Activated CD8-positive, alpha-beta T cell treated with anti-CD3 and anti-CD28 coated beads, Interleukin-2, amount 10 ng/mL, durations not matched to agents 7 days and 5 days (primary cell): ENCODE results near the gene FAM228B. TPM values are rescaled to one million over a fixed set of nuclear protein-coding genes. Genes with fewer than 3 reads are reported as not detected.
"Not testable (repeated sequence)": the region's sequence is repeated elsewhere in the genome, so short reads cannot be mapped to it uniquely, and the experiment has no call there.

Experiments used
- ATAC-seq: fragments of 150-1000 bp; cut with Tn5 transposase; one replicate; pipeline ENCODE4 v1.10.0; 2021; ENCODE audit warnings: moderate library complexity
- CTCF ChIA-PET: fragments of 350-600 bp; sonication (Branson Sonifier 250); formaldehyde crosslinking; loops from one replicate; lab custom pipeline; 2021; ENCODE audit warnings: antibody characterized with exemption; lab: Charles Lee
- POLR2A ChIA-PET: fragments of 350-600 bp; sonication (Branson Sonifier 250); formaldehyde crosslinking; loops from one replicate; lab custom pipeline; 2021; ENCODE audit warnings: antibody characterized with exemption; lab: Charles Lee
- DNase-seq: peaks from one replicate; pipeline ENCODE4 v3.0.0-alpha.2; 2020
- H3K27ac Mint-ChIP-seq: one replicate; pipeline ENCODE4 v1.8.0; 2021; ENCODE audit warnings: mild to moderate bottlenecking, mixed read lengths
- H3K27me3 Mint-ChIP-seq: one replicate; pipeline ENCODE4 v1.8.0; 2021; ENCODE audit warnings: low read depth, mixed read lengths
- H3K36me3 Mint-ChIP-seq: one replicate; pipeline ENCODE4 v1.8.0; 2021; ENCODE audit warnings: low read depth, mixed read lengths
- H3K4me1 Mint-ChIP-seq: one replicate; pipeline ENCODE4 v1.8.0; 2021; ENCODE audit warnings: low read depth, mixed read lengths
- H3K4me3 Mint-ChIP-seq: one replicate; pipeline ENCODE4 v1.8.0; 2021; ENCODE audit warnings: mild to moderate bottlenecking, mixed read lengths
- H3K9me3 Mint-ChIP-seq: one replicate; pipeline ENCODE4 v1.8.0; 2022; ENCODE audit warnings: mixed read lengths; ENCODE audit not compliant: insufficient read depth
- total RNA-seq, 2 experiments: library from RNA; stranded (reverse); gene quantifications; one replicate each; pipeline ENCODE4 v1.2.3, GENCODE V29; 2021

The FAM228B gene
- total RNA-seq, 2 experiments from 2014 or later: 6.2 to 6.9 TPM

GRCh38 chr2:24122366-24123194, 689 bp upstream of the FAM228B start:
- Mint-ChIP-seq H3K27ac (peak overlapping the region; percentile 58), H3K27me3 (no peaks in the 10 kb centered on the region), H3K4me3 (peak overlapping the region; percentile 79), H3K36me3 (peaks cover 4% of the 10 kb centered on the region), H3K4me1 (peaks cover 14% of the 10 kb centered on the region), H3K9me3 (no peaks in the 10 kb centered on the region)
- ChIA-PET POLR2A (interaction anchor here (0.7 to 1.4 kb wide), 3 partner anchors 12 to 40 kb away, joined by 3 to 8 read pairs (median 5); partner anchors contain the start of gene TP53I3), CTCF (interaction anchor here (1.2 to 4.7 kb wide), 3 partner anchors 16 to 299 kb away, joined by 4 to 31 read pairs (median 15); partner anchors contain the start of gene TP53I3)
- ATAC-seq (no peak), DNase-seq (no peak)

DNA sequence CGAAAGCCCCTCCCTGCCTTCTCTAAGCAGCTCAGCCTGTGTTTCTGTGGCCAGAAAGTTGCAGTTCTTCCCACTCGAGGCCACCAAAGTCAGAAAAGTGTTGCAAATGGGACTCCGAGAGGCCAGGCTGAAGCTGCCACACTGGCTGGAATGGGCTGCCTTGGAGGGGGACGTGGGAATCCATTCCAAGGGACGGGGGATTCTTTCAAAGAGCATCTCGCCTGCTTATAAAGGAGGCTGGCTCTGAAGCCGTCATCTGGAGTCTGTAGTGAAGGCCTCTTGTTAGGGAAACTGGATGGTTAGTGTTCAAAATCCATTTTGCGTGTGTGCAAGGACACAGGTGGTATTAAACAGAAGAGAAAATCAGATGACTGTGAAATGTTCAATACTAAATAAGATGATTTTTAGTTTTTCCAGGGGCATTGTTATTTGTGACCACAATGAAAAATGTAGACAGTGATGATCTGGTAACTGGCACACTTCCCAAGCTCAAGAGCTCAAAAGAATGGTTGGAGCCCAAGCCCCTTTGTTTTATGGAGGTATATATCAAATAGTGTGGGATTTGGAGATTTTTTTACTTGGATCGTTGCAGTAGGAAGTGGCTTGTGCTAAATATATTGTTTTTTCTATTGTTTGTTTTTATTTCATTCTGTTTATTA, 782 bp downstream of the FAM228B start:
- Mint-ChIP-seq H3K9me3 (no peaks in the 10 kb centered on the region), H3K4me3 (peak overlapping the region; percentile 68), H3K36me3 (peaks cover 4% of the 10 kb centered on the region), H3K27ac (peak overlapping the region; percentile 66), H3K4me1 (peaks cover 16% of the 10 kb centered on the region), H3K27me3 (no peaks in the 10 kb centered on the region)
- DNase-seq (no peak), ATAC-seq (no peak)
- ChIA-PET POLR2A (interaction anchor here (0.6 to 1.2 kb wide), 2 partner anchors 40 to 94 kb away, joined by 3 to 5 read pairs; partner anchors contain the start of gene TP53I3), CTCF (interaction anchor here (4.0 to 4.7 kb wide), 2 partner anchors 40 to 300 kb away, joined by 15 to 31 read pairs; partner anchors contain the start of gene TP53I3)

DNA sequence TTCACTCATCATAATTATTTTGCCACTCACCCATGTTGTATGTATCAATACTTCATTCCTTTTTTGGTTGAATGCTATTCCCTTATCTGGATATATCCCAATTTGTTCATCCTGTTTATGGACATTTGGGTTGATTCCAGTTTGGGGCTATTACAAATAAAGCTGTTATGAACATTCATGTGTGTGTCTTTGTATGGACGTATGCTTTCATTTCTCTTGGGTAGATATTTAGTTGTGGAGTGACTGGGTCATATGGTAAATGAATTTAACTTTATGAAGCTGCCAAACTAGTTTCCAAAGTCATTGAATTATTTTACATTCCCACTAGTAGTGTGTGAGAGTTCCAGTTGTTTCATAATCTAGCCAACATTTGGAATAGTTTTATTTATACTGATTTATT, 2.7 kb downstream of the FAM228B start:
- Mint-ChIP-seq H3K36me3 (peaks cover 4% of the 10 kb centered on the region), H3K27me3 (no peaks in the 10 kb centered on the region), H3K4me3 (no peak overlapping the region), H3K9me3 (no peaks in the 10 kb centered on the region), H3K27ac (no peak overlapping the region), H3K4me1 (peaks cover 22% of the 10 kb centered on the region)
- no peak for ATAC-seq
- CTCF ChIA-PET: no interaction called here
- POLR2A ChIA-PET: no interaction called here
- no peak for DNase-seq

GRCh38 chr2:24132543-24132942, 9.3 kb downstream of the FAM228B start:
- Mint-ChIP-seq H3K27me3 (no peaks in the 10 kb centered on the region), H3K4me3 (no peak overlapping the region), H3K27ac (no peak overlapping the region), H3K9me3 (peaks cover 12% of the 10 kb centered on the region), H3K4me1 (peaks cover 8% of the 10 kb centered on the region), H3K36me3 (peaks cover 8% of the 10 kb centered on the region)
- ATAC-seq: no peak
- CTCF ChIA-PET: no interaction called here
- no peak for DNase-seq
- POLR2A ChIA-PET: no interaction called here

- H3K36me3 Mint-ChIP-seq, POLR2A ChIA-PET, H3K4me3 Mint-ChIP-seq, H3K9me3 Mint-ChIP-seq, DNase-seq, H3K27me3 Mint-ChIP-seq, CTCF ChIA-PET, H3K4me1 Mint-ChIP-seq, H3K27ac Mint-ChIP-seq, ATAC-seq: not testable (repeated sequence)
Measured at GRCh38 chr2:24140305-24140704, 17.0 kb downstream of the FAM228B start.

GRCh38 chr2:24147364-24147763, 24.1 kb downstream of the FAM228B start:
- H3K4me1 Mint-ChIP-seq: no peaks in the 10 kb centered on the region
- peaks cover 16% of the 10 kb centered on the region for H3K9me3 Mint-ChIP-seq
- no peak overlapping the region for H3K27ac Mint-ChIP-seq
- no peak overlapping the region for H3K4me3 Mint-ChIP-seq
- no peaks in the 10 kb centered on the region for H3K27me3 Mint-ChIP-seq
- POLR2A ChIA-PET: no interaction called here
- ATAC-seq: no peak
- CTCF ChIA-PET: no interaction called here
- no peak for DNase-seq
- H3K36me3 Mint-ChIP-seq: peaks cover 7% of the 10 kb centered on the region

DNA sequence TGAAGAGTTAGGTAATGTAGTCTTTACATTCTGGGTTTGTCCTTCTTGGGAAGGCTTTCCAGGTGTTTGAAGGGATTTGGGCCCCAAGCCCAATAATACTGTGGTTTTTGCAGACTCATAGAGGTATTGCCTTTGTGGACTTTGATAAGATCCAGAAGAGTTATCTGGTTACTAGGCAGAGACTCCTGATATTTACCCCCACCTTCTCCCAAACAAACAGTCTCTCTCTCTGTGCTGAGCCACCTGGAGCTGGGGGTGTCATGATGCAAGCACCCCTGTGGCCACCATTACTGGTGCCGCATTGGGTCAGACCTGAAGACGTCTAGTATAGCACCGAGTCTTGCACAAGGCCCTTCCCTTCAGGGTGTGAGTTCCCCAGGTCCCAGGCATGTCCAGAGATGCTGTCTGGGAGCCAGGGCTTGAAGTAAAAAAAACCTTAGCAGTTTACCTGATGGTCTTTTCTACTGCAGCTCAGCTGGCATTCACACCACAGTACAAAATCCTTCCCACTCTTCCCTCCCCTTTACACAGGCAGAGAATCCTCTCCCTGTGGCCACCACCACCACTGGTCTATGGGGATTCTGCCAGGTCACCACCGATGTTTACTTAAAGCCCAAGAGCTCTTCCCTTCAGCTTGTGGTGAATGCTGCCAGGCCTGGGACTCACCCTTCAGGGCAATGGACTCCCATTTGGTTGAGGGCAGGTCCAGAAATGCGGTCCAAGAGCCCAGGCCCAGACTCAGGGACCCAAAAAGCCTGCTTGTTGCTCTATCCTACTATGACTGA, 29.3 kb downstream of the FAM228B start:
- CTCF ChIA-PET: no interaction called here
- H3K27ac Mint-ChIP-seq: no peak overlapping the region
- ATAC-seq (no peak), DNase-seq (no peak)
- H3K4me1 Mint-ChIP-seq: no peaks in the 10 kb centered on the region
- no peaks in the 10 kb centered on the region for H3K27me3 Mint-ChIP-seq
- no peak overlapping the region for H3K4me3 Mint-ChIP-seq
- POLR2A ChIA-PET: no interaction called here
- peaks cover 3% of the 10 kb centered on the region for H3K36me3 Mint-ChIP-seq
- peaks cover 7% of the 10 kb centered on the region for H3K9me3 Mint-ChIP-seq

GRCh38 chr2:24153478-24153877, 30.2 kb downstream of the FAM228B start:
- Mint-ChIP-seq H3K4me3 (no peak overlapping the region), H3K27ac (no peak overlapping the region), H3K36me3 (no peaks in the 10 kb centered on the region), H3K9me3 (no peaks in the 10 kb centered on the region), H3K4me1 (no peaks in the 10 kb centered on the region), H3K27me3 (no peaks in the 10 kb centered on the region)
- ChIA-PET CTCF (interaction anchor here (1.3 kb wide), 1 partner anchor 10 kb away, joined by 3 read pairs; no protein-coding TSS in a partner anchor), POLR2A (no interaction called here)
- ATAC-seq: no peak
- DNase-seq: no peak

DNA sequence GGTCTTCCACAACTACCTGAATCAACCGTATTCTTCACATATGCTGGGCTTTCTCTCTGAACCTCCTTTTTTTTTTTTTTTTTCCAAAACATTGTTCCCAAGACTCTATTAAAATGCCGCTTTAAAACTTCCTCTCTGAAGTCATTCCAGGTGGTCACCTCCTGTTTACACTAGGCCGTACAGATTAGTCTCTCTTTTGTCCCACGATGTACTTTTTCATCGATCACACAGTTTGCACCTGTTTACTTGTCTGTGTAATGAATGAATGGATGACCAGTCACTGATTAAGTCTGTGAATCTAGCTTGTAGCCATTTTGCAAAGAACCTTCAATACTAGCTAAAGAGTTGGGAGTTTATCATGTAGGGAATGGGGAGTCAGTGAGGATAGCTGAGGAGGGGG, 34.9 kb downstream of the FAM228B start:
- H3K27ac Mint-ChIP-seq: no peak overlapping the region
- no peaks in the 10 kb centered on the region for H3K36me3 Mint-ChIP-seq
- H3K9me3 Mint-ChIP-seq: no peaks in the 10 kb centered on the region
- H3K4me3 Mint-ChIP-seq: no peak overlapping the region
- POLR2A ChIA-PET: no interaction called here
- no peaks in the 10 kb centered on the region for H3K4me1 Mint-ChIP-seq
- H3K27me3 Mint-ChIP-seq: peaks cover 5% of the 10 kb centered on the region
- CTCF ChIA-PET: interaction anchor here (1.3 kb wide), 1 partner anchor 74 kb away, joined by 4 read pairs; no protein-coding TSS in a partner anchor
- DNase-seq (no peak), ATAC-seq (no peak)

DNA sequence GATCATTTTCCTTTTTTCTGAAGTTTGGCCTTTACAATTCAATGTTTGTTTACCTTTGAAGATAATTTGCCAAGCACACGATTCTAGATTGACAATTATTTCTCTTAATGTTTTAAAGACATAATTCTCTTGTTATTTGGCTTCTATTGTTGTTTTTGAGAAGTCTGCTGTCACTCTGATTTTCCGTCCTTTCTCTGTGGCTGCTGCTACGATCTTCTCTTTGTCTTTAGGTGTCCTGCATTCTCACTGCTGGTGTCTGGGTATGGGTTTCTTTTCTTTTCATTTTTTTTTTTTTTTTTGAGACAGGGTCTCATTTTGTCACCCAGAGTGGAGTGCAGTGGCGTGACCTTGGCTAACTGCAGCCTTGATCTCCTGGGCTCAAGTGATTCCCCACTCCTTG, 36.4 kb downstream of the FAM228B start:
- ATAC-seq: no peak
- no peaks in the 10 kb centered on the region for H3K9me3 Mint-ChIP-seq
- peaks cover 5% of the 10 kb centered on the region for H3K27me3 Mint-ChIP-seq
- ChIA-PET POLR2A (no interaction called here), CTCF (interaction anchor here (1.3 to 6.7 kb wide), 2 partner anchors 76 kb away, joined by 4 to 33 read pairs; partner anchors contain the start of gene TP53I3)
- no peaks in the 10 kb centered on the region for H3K4me1 Mint-ChIP-seq
- no peak overlapping the region for H3K27ac Mint-ChIP-seq
- H3K36me3 Mint-ChIP-seq: no peaks in the 10 kb centered on the region
- no peak overlapping the region for H3K4me3 Mint-ChIP-seq
- DNase-seq: no peak

DNA sequence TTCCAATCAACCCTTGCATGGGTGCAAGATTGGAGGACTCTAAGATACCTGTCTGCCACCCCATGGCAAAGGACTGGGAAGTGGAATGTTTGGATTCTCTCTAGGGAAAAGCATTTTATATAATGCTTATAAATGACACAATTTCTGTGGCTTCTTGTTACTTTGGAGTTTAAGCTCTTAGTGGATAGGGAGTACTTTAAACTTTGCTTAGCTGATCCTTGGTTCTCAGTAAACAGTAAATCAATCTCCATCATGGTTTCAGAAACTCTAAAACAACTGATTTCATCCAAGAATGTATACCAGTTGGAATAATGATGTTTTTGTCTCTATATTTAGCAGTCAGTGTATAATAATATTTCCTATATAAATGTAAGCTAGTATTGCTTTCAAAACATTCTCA, 37.5 kb downstream of the FAM228B start:
- CTCF ChIA-PET: interaction anchor here (1.4 to 6.7 kb wide), 2 partner anchors 77 to 336 kb away, joined by 4 to 33 read pairs; partner anchors contain the start of gene TP53I3
- DNase-seq (no peak), ATAC-seq (no peak)
- no peaks in the 10 kb centered on the region for H3K4me1 Mint-ChIP-seq
- no peak overlapping the region for H3K27ac Mint-ChIP-seq
- POLR2A ChIA-PET: interaction anchor here (0.8 kb wide), 1 partner anchor 113 kb away, joined by 3 read pairs; no protein-coding TSS in a partner anchor
- H3K9me3 Mint-ChIP-seq: no peaks in the 10 kb centered on the region
- H3K27me3 Mint-ChIP-seq: peaks cover 5% of the 10 kb centered on the region
- no peaks in the 10 kb centered on the region for H3K36me3 Mint-ChIP-seq
- H3K4me3 Mint-ChIP-seq: no peak overlapping the region
